ENCODE measurements around the gene IFT43. TPM values are rescaled to one million over a fixed set of nuclear protein-coding genes. Genes with fewer than 3 reads are reported as not detected.

The IFT43 gene
- total RNA-seq, 1 experiment from 2014 or later: 18.6 TPM

GRCh38 chr14:76109087-76109880 is 123.7 kb downstream of the IFT43 start:
- H2AK5ac ChIP-seq (ENCODE audit: insufficient read length, low read length): no peak overlapping the region
- no peak overlapping the region for H3K23ac ChIP-seq (ENCODE audit: insufficient read length, low read depth, low read length)
- H2BK120ac ChIP-seq (ENCODE audit: low read depth, low read length, poor library complexity, severe bottlenecking): no peak overlapping the region
- H3K23me2 ChIP-seq (ENCODE audit: insufficient read length, low read depth, low read length, poor library complexity, severe bottlenecking): no peaks in the 10 kb centered on the region
- no peaks in the 10 kb centered on the region for H4K20me1 ChIP-seq (ENCODE audit: control insufficient read depth, insufficient read depth, insufficient read length)
- no peak overlapping the region for H3K9ac ChIP-seq (ENCODE audit: extremely low read depth, insufficient read length, low read length)
- Mint-ChIP-seq H3K4me1 (peaks cover 27 to 43% of the 10 kb centered on the region in 2 experiments), H3K36me3 (ENCODE audit: insufficient read depth in 1 of 3, low read depth in 3 of 3) (no peaks in the 10 kb centered on the region; a peak in 1 of 7 replicates), H3K4me3 (no peak overlapping the region), H3K9me3 (peaks cover 0 to 4% of the 10 kb centered on the region in 2 experiments; a peak in 2 of 5 replicates), H3K27ac (no peak overlapping the region), H3K27me3 (ENCODE audit: low read depth) (peaks cover 15% of the 10 kb centered on the region)
- H3K4me1 ChIP-seq (ENCODE audit: insufficient read depth, low read length): peaks cover 11% of the 10 kb centered on the region; the same call in 1 of the 2 replicates
- WGBS (ENCODE audit: extremely low coverage, insufficient read length, low lambda C conversion rate): no CpG with 5 or more reads among the region's 14 CpGs
- H4K8ac ChIP-seq (replicated peaks; ENCODE audit: insufficient read length, low read depth, low read length): no peak overlapping the region
- no peak overlapping the region for H3T11ph ChIP-seq (ENCODE audit: low read length)
- no peaks in the 10 kb centered on the region for H3K79me1 ChIP-seq (ENCODE audit: insufficient read depth, low read depth, low read length, poor library complexity, severe bottlenecking)
- no peak overlapping the region for H3K4me2 ChIP-seq (ENCODE audit: insufficient read depth, insufficient read length, low read length)
- no peak overlapping the region for H2BK20ac ChIP-seq (ENCODE audit: low read depth, low read length, poor library complexity, severe bottlenecking)
- H3K27me3 ChIP-seq (ENCODE audit: insufficient read depth, low read length): no peaks in the 10 kb centered on the region
- TF ChIP-seq CTCF (conservative IDR thresholded peaks at IDR 0.05): no peak
- no peak for DNase-seq
- H2BK5ac ChIP-seq (ENCODE audit: insufficient read length, low read length): no peak overlapping the region
- H2BK15ac ChIP-seq (ENCODE audit: low read depth, low read length): no peak overlapping the region
- no peaks in the 10 kb centered on the region for H3K9me3 ChIP-seq (ENCODE audit: control insufficient read depth, low read depth, low read length)
- no peak overlapping the region for H2BK12ac ChIP-seq (ENCODE audit: insufficient read length, low read depth, low read length)
- no peak overlapping the region for H3K56ac ChIP-seq (ENCODE audit: insufficient read length, low read depth, low read length)
- no peak overlapping the region for H3K14ac ChIP-seq (ENCODE audit: insufficient read depth, low read length)
- H3K4ac ChIP-seq (ENCODE audit: low read depth, low read length): no peak overlapping the region
- no peak overlapping the region for H3K27ac ChIP-seq (ENCODE audit: insufficient read length, low read depth, low read length)
- no peaks in the 10 kb centered on the region for H3K79me2 ChIP-seq (ENCODE audit: insufficient read depth, low read length)
- no peak overlapping the region for H3K18ac ChIP-seq (ENCODE audit: insufficient read length, low read depth, low read length)
- no peak overlapping the region for H4K5ac ChIP-seq (ENCODE audit: insufficient read length, low read depth, low read length)
- H4K91ac ChIP-seq (ENCODE audit: insufficient read length, low read depth, low read length): no peak overlapping the region
- H2AFZ ChIP-seq (ENCODE audit: low read length): no peak overlapping the region
